Measurements from ENCODE around the gene TSPO2. TPM values are rescaled to one million over a fixed set of nuclear protein-coding genes. Genes with fewer than 3 reads are reported as not detected.

TSPO2 gene
- total RNA-seq, 1 experiment from 2014 or later, result not detected

DNA sequence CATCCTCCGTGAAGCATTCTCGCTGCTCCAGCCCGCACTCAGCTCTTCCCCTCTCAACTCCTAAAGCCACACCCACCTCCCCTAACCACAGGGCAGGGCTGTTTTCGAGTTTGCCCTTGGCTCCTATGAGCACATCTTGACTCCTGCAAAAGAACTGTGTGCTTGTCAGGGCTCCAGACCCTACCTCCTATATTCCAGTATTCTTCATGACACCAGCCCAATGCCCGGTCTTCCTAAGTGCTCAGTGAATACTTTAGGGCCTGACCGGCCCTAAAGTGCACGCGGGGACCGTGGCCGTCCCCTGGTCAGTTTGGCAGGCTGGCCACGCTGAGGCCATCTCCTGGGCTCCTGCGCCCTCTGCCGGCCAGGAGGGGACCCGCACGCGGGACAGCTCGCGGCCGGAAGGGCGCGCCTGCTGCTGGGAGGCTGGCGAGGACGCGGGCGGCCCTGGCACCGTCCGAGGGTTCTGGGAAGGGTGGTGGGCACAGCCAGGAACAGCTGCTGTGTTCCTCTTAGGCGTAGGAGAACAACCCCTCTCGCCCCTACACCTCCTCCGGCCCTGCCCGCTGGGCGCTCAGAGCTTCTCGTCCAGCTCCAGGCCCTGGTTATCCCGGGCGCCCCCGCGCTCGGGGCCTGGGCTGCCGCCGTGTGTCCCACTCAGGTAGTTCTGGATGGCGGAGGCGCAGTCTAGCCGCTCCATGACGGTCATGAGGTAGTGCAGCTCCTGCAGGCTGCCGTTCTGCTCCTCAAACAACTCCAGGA, 14.3 kb upstream of the TSPO2 start:
- peak; percentile 84 for DNase-seq (ENCODE audit: low read depth)

DNA sequence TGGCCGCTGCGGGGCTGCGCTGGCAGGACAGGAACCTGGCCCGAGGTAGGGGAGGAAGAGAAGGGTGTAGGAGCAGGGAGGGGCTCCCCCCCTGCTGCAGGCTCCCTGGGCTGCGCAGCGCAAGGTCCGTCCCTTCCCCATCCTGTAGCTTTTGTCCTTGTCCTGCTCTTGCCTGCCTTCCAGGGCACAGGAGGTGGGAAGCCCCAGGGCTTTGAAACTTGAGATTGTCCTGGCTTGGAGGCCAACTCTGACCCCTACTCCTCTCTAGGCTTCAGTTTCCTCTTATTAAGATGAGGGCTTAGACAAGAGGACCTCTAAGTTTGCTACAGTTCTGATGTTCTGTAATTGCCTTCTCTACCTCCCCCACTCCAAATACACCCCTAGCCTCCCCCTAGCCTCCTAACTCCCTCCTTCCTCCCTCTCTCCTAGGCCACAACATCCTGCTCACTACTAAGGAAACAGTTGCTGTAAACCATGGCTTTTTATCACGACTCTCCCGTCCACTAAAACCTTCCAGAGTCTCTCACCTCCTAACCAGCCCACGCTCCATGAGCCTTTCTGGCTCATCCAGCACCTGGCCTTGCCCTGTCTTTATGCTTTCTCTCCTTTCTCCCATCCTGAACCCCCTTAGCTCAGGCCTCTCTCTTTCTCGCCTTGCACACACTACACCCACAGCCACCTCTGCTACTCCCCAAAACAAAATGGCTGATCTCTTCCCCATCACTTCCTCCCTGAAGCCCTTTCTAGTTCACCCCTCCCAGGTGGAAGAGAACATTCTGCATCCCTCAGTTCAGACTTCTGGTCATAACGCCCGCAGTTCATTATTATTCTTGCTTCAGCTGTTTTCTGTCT, 13.5 kb upstream of the TSPO2 start:
- DNase-seq (ENCODE audit: low read depth), result no peak

- no peak for DNase-seq (ENCODE audit: low read depth)
Measured at GRCh38 chr6:41032830-41033229, 9.4 kb upstream of the TSPO2 start.

- no peak for DNase-seq (ENCODE audit: low read depth)
Measured at GRCh38 chr6:41033776-41034175, 8.5 kb upstream of the TSPO2 start.

DNA sequence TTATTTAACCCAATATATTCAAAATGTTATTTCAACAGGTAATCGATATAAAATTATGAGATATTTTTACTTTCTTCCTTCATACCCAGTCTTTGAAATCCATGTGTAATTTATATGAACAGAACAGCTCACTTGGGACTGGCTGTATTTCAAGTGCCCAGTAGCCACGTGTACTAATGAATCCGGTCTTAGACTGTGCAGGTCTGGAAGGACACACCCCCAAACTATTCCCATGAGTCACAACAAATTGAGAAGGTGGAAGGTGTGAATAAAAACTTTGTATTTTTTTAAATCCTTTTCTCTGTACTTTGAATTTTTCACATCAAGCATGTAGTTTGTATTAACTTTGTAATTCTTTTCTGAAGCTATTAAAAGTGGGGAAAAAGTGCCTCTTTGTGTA, 6.1 kb upstream of the TSPO2 start:
- DNase-seq (ENCODE audit: low read depth), result no peak

- no peak for DNase-seq (ENCODE audit: low read depth)
Measured at GRCh38 chr6:41036601-41037000, 5.7 kb upstream of the TSPO2 start.

DNA sequence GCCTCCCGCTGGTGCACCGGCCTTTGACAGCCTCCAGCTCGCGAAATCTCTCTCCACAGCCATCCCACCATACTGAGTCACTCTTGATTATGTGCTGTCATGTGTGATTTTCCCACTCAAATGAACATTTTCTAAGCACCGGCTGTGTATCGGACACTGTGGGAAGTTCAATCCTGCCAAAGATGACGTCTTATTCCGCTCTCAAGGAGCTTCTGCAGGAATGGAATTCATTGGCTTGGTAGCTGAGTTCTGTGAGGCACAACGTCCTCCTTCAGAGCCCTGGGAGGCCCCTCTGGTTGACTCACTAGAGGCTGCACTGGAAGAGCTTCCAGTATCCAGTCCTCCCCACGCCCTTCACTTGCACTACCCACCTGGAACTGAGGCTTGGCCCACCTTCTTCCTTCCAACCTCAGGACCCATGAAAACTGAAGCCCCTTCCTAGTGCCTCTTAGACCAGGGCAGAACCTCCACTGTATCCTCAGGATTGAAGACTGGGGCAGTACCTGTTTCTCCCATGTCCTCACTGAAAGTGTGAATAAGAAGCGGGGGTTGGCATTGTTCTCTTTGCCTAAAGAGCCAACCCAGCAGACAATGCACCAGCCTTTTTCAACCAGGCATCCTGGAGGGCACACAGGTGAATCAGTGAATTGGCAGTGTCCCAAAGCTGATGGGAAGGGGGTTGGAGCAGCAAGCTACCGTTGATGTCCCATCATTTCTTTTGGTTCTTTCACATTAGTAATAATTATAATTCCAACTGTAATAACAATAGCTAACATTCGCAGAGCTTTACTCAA, 5.0 kb upstream of the TSPO2 start:
- DNase-seq (ENCODE audit: low read depth), result no peak

- DNase-seq (ENCODE audit: low read depth), result no peak
Measured at GRCh38 chr6:41038205-41038604, 4.1 kb upstream of the TSPO2 start.

DNA sequence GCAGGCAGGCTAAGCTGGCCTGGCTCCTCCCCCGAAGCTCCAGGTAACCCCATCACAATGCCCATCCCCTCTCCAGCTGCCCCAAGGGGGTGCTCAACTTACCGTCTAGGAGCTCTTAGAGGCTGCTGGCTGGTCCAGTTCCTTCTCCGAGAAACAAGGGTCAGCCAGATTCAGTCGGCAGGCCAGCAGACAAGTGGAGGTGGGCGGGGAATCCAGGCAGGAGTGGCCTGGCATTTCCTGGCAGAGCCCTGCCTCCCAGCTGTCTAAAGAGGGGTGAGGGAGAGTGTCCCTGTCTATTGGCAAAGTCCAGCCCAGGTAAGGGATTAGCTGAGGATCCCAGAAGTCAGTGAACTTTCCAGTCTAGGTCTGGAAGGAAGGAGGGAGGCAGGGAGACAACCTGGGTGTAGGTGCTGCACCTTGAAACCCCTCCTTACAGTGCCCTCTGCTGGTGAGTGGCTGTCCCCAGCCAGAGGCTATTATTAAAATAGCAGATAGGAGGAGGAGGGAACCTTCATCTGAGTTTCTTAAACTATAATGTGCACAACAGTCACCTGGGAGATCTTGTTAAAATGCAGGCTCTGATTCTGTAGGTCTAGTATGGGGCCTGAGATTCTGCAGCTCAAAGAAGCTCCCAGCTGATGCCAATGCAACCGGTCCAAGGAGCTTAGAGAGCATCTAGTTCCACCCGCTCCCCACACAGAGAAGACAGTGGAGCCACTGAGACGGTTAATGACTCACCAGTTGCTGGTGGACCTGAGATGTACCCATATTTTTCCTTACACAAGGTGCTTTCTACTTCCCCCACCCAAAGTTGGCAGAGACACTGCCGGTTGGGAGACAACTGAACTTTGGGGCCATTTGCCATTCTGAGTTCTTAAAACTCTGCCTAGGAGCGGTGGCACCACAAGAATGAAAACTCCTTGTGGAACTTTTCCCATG, 2.9 kb upstream of the TSPO2 start, which contains the start of gene UNC5CL:
Gene UNC5CL, minus strand, starts transcription at position 162 of the 939 bp plus-strand sequence. CDS start 4,147 bp downstream, outside the sequence.
- DNase-seq (ENCODE audit: low read depth), result peak; percentile 39

DNA sequence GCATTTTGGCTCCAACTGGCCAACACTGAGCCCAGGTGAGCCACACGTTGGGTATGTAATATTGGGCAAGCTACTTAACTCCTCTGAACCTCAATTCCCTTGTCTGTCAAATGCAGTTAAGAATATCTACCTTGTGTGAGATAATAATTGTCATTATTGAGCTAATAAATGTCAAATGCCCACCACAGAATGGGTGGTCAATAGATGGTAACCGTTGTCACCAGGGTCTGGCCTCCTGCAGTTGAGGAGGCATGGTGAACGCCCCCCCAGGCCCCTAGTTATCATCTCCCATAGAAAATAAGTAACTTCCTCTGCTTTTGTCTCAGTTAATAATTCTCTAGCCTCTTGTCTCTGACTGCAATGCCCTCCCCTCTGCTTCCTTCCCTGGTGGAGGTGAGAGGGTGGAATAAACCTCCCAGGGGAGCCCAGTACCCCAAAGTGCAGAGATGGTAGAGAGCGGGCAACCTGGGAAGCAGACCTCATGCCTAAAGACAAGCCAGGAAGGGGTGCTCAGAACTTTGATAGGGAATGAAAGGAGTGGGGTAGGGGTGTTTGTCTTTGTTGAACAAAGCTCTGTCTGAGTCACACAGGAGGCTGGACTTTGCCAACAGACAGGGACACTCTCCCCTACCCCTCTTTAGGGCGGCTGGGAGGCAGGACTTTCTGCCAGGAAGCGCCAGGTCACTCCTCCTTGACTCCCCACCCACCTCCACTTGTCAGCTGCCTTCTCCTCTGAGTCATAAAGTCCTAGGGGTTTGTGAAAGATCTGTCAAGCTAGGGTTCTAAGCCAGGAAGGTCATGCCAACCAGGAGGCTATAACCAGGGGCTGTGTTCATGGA, 1.9 kb upstream of the TSPO2 start:
- DNase-seq (ENCODE audit: low read depth), result peak; percentile 76

- DNase-seq (ENCODE audit: low read depth), result no peak
Measured at GRCh38 chr6:41040940-41041536, 1.2 kb upstream of the TSPO2 start.

GRCh38 chr6:41043151-41043550, 884 bp downstream of the TSPO2 start:
- DNase-seq (ENCODE audit: low read depth), result no peak

- no peak for DNase-seq (ENCODE audit: low read depth)
Measured at GRCh38 chr6:41045664-41046063, 3.4 kb downstream of the TSPO2 start.

- DNase-seq (ENCODE audit: low read depth), result no peak
Measured at GRCh38 chr6:41046084-41046483, 3.8 kb downstream of the TSPO2 start.

- DNase-seq (ENCODE audit: low read depth), result no peak
Measured at GRCh38 chr6:41047306-41047705, 5.0 kb downstream of the TSPO2 start.

DNA sequence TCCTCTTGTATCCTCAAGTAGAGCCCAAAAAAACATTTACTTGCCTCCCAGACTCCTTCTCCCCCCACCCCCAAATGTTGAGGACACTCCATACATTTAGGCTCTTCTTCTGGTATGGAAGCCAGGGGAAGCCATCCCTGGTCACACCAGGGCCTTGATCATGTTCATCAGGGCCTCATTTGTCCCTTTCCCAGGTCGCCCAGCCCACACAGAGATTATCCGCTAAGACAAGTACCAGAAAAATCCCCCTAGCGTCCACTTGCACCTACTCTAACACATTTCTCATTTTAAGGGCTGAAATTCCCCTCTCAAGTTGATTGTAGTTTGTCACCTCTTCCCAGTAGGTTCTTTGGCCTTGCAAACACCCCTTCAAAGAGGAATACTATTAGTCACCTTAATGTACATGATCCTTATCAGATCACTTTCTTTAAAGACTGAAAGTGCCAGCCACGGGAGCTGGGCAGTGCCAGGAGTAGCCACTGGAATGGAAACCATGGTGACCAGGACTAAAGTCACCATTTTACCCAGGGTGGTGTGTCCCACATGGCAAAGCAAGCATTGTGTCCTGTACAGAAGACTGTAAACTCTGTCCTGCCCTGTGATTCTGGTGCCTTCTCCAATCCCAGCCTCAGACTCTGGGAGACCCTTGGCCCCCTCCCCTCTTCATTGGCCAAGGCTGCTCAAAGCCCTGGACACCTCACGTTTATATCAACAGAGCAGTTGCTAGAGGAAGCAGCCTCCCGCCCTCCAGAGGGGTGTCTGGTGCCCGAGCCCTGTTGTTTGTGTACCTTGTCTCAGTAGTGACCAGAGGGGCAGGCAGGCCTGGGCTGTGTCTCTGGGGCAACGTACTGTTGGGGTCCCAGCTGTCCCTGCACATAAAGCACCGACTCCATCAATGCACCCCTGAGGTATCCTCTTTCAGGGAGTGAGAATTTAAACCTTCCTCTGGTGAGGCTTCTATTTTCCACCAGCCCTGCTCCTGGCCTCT, 5.8 kb downstream of the TSPO2 start:
- no peak for DNase-seq (ENCODE audit: low read depth)

DNA sequence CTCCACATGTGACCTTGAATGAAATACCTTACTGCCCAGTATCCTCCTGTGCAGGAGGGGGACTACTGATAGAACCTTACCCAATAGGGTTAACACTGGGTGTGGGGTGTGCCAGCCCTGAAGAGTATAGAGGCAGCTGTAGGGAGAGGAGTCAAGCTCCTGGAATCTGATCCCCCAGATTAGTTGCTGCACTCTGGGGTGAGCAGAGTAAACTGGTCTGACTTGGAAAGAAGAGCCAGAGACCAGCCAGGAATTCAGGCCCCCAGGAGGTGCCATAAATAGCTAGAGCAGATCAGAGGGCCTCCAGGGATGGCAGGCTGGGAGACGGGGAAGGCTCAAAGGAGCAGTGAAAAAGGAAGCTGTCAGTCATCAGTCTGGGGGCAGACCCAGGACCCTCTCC, 7.3 kb downstream of the TSPO2 start:
- no peak for DNase-seq (ENCODE audit: low read depth)

DNA sequence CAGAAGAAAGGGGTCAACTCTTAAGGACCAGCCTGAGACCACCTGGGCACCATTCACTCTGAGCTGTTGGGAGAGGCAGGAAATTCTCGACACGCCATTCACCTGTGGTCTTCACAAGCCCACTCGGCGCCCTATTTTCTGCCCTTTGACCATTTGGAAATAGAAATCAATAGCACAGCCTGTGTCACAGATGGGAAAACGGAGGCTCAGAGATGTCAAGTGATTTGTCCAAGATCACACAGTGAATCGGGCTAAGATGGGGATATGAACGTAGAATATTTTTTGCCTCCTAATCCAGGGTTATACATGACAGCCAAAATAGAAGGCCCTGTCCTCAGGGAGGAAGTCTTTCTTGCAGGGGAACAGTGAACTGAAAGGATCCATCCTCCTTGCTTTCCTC, 7.7 kb downstream of the TSPO2 start:
- DNase-seq (ENCODE audit: low read depth), result no peak

Measured in Daoy (cell line).